ENCODE results near the gene CUEDC1.

- TF ChIP-seq EZH2 (IDR thresholded peaks at IDR 0.05; ENCODE audit: insufficient read depth, poor library complexity, severe bottlenecking) (no peak), EZH2phosphoT487 (IDR thresholded peaks at IDR 0.05; ENCODE audit: insufficient read depth, low read depth) (no peak)
These were observed 17.1 kb downstream of the CUEDC1 start for GRCh38 chr17:57938061-57938502.
